ENCODE measurements around the gene ARHGAP18. TPM values are rescaled to one million over a fixed set of nuclear protein-coding genes. Genes with fewer than 3 reads are reported as not detected.

Gene ARHGAP18, protein sequence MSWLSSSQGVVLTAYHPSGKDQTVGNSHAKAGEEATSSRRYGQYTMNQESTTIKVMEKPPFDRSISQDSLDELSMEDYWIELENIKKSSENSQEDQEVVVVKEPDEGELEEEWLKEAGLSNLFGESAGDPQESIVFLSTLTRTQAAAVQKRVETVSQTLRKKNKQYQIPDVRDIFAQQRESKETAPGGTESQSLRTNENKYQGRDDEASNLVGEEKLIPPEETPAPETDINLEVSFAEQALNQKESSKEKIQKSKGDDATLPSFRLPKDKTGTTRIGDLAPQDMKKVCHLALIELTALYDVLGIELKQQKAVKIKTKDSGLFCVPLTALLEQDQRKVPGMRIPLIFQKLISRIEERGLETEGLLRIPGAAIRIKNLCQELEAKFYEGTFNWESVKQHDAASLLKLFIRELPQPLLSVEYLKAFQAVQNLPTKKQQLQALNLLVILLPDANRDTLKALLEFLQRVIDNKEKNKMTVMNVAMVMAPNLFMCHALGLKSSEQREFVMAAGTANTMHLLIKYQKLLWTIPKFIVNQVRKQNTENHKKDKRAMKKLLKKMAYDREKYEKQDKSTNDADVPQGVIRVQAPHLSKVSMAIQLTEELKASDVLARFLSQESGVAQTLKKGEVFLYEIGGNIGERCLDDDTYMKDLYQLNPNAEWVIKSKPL
- 17.9 and 18.2 TPM in 2 replicates for total RNA-seq (2014; rRNA removed; shearing (Covaris generic))
- 7.0 and 10.2 TPM in 2 replicates for polyA plus RNA-seq (2015; cell fraction: cytosol; rRNA removed)
- 3.4 and 4.9 TPM in 2 replicates for polyA plus RNA-seq (2015; cell fraction: nucleus; rRNA removed)

GRCh38 chr6:129709769-129710449 lies at the start of gene ARHGAP18:
Gene ARHGAP18 (minus strand): TSS chr6:129710177. CDS start chr6:129710136, 41 bp downstream.
- DNase-seq (ENCODE audit: low read depth, low spot score) = peak; percentile 93
- in situ Hi-C loops (cut with HindIII; ENCODE audit: low pct_unique_long_range_greater_than_20kb, low sequenced_read_pairs) = no loop called here

GRCh38 chr6:129755787-129756186 lies 45.8 kb upstream of the ARHGAP18 start:
- in situ Hi-C loops (cut with HindIII; ENCODE audit: low pct_unique_long_range_greater_than_20kb, low sequenced_read_pairs) = no loop called here

GRCh38 chr6:129754750-129755149 lies 44.8 kb upstream of the ARHGAP18 start:
- in situ Hi-C loops (cut with HindIII; ENCODE audit: low pct_unique_long_range_greater_than_20kb, low sequenced_read_pairs) = no loop called here

More at GRCh38 chr6:129755787-129756186, 45.8 kb upstream of the ARHGAP18 start:
- DNase-seq (ENCODE audit: low read depth, low spot score) = no peak

DNA sequence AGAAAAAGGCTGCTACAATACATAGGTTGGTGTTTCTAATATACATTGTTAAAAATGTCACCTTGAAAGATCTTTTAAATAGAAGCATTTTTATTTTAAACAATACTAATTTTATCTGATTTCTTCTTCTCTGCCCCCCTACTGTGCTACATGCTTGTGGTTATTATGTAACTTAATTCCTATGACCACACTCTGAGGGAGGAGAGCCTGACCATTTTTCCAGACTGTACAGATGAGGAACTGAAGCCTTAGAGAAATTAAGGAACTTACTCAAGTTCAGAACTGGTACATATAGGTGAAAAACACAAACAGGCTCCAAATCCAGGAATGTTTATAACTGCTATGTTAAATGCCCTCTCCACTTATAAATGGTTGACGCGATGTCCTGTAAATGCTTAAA lies 43.4 kb upstream of the ARHGAP18 start:
- DNase-seq (ENCODE audit: low read depth, low spot score) = no peak
- in situ Hi-C loops (cut with HindIII; ENCODE audit: low pct_unique_long_range_greater_than_20kb, low sequenced_read_pairs) = no loop called here

More at GRCh38 chr6:129754750-129755149, 44.8 kb upstream of the ARHGAP18 start:
- DNase-seq (ENCODE audit: low read depth, low spot score) = no peak

- in situ Hi-C loops (cut with HindIII; ENCODE audit: low pct_unique_long_range_greater_than_20kb, low sequenced_read_pairs) = no loop called here
- no peak for DNase-seq (ENCODE audit: low read depth, low spot score)
Observed at GRCh38 chr6:129751384-129751783, 41.4 kb upstream of the ARHGAP18 start.

- in situ Hi-C loops (cut with HindIII; ENCODE audit: low pct_unique_long_range_greater_than_20kb, low sequenced_read_pairs) = no loop called here
- DNase-seq (ENCODE audit: low read depth, low spot score) = no peak
Observed at GRCh38 chr6:129750360-129750759, 40.4 kb upstream of the ARHGAP18 start.

GRCh38 chr6:129749749-129750120 lies 39.8 kb upstream of the ARHGAP18 start:
- DNase-seq (ENCODE audit: low read depth, low spot score) = no peak

DNA sequence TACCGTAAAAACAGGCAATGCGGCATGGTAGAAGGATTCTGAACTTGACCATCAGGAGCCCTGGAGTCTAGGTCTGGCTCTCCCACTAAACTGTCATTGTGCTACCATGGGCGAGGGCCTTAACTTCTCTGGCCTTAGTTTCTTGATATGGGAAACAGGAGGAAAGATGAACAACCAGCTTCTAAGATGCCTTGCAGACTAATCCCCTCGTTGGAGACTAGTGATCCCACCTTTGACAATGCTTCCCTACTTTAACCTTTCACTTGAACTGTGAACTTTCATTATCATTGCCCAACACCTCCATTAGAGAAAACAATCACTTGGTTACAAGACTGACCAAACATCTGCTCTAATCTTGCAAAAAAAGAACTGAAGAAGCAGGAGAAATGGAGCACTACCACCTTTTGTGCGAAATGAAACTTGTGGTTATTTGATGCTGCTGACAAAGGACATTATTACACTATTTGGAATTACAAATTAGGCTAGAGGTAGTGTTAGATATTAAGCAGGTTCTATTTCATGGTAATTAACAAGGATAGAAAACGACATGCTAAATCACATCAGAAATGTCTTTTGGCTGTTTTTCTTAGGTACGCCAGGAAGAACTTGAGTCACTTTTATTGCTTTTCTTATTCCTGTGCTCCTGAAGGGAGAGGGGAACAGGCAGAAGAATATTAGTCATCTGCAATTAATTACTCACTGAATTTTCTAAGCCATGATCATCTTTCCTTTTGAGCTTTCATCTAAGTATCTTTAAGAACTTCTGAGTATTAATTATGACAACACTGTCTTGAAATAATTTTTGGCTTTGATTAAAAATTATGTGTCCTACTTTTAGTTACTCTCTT lies 39.1 kb upstream of the ARHGAP18 start:
- DNase-seq (ENCODE audit: low read depth, low spot score) = no peak
- in situ Hi-C loops (cut with HindIII; ENCODE audit: low pct_unique_long_range_greater_than_20kb, low sequenced_read_pairs) = no loop called here

More at GRCh38 chr6:129749749-129750120, 39.8 kb upstream of the ARHGAP18 start:
- in situ Hi-C loops (cut with HindIII; ENCODE audit: low pct_unique_long_range_greater_than_20kb, low sequenced_read_pairs) = no loop called here

GRCh38 chr6:129748212-129748900 lies 38.4 kb upstream of the ARHGAP18 start:
- in situ Hi-C loops (cut with HindIII; ENCODE audit: low pct_unique_long_range_greater_than_20kb, low sequenced_read_pairs) = no loop called here
- DNase-seq (ENCODE audit: low read depth, low spot score) = no peak

- in situ Hi-C loops (cut with HindIII; ENCODE audit: low pct_unique_long_range_greater_than_20kb, low sequenced_read_pairs) = no loop called here
- no peak for DNase-seq (ENCODE audit: low read depth, low spot score)
Observed at GRCh38 chr6:129747588-129748112, 37.7 kb upstream of the ARHGAP18 start.

GRCh38 chr6:129744880-129745237 lies 34.9 kb upstream of the ARHGAP18 start:
- no peak for DNase-seq (ENCODE audit: low read depth, low spot score)
- in situ Hi-C loops (cut with HindIII; ENCODE audit: low pct_unique_long_range_greater_than_20kb, low sequenced_read_pairs) = no loop called here

DNA sequence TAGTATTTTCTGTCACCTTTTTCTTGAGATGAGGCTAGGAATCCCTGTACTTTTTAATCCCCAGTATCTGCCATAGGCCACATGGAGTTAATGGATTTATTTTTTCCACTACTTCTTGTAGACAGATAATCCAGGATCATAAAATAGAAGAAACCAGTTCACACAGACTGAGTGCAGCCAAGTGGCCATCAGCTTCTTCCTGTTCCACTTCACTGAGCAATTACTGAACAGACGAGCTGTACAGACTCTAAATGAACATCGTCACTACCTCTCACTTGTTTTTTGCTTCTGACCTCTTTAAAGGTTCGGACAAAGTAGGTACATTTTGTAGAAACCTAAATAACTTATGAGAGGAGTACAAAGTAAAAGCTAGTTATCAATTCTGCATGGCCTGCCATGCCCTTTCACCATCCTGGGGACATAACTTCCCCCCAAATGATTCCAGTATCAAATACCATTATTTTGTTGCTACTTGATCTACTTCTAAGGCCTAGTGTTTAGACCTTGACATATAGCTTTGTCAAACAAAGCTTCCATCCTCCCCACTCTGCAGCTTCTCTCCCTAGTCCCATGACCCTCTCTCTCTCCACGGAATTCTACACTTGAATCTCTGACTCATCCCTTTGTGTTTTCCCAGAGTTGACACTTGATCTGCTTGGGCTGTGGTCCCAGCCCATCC lies 34.4 kb upstream of the ARHGAP18 start:
- in situ Hi-C loops (cut with HindIII; ENCODE audit: low pct_unique_long_range_greater_than_20kb, low sequenced_read_pairs) = no loop called here
- peak; percentile 53 for DNase-seq (ENCODE audit: low read depth, low spot score)

GRCh38 chr6:129740013-129740412 lies 30.0 kb upstream of the ARHGAP18 start:
- in situ Hi-C loops (cut with HindIII; ENCODE audit: low pct_unique_long_range_greater_than_20kb, low sequenced_read_pairs) = no loop called here
- no peak for DNase-seq (ENCODE audit: low read depth, low spot score)

DNA sequence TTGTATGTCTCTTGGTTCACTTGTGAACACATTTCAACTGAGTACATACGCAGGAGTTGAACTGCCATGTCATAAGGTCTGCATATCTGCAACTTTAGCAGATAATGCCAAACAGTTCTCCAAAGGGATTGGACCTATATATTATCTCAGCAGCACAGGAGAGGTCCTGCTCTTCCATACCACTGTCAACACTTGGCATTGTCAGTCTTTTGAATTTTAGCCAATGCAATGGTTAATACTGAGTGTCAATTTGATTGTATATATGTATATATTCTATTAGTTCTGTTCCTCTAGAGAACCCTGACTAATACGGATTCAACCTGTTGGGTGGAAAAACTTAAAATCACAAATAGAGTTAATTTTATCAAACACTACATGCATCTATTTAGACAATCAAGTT lies 26.1 kb upstream of the ARHGAP18 start:
- no peak for DNase-seq (ENCODE audit: low read depth, low spot score)
- in situ Hi-C loops (cut with HindIII; ENCODE audit: low pct_unique_long_range_greater_than_20kb, low sequenced_read_pairs) = no loop called here

DNA sequence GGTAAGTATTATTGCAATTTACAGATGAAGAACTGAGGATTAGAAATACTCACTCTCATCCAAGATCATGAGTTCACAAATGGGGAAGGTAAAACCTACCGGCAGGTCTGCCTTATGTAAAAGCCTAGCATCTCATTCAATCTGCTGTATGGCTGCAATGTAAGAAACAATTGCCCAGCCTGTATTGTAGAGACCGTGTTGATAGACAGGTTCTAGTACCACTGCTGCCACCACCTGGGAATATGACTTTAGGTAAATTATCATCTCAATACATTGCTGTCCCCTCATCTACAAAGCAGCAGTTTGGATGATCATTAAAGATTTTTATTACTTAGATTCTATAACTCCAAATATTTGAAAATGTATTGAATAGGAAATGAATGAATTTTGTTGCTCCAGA lies 23.3 kb upstream of the ARHGAP18 start:
- no peak for DNase-seq (ENCODE audit: low read depth, low spot score)
- in situ Hi-C loops (cut with HindIII; ENCODE audit: low pct_unique_long_range_greater_than_20kb, low sequenced_read_pairs) = no loop called here

DNA sequence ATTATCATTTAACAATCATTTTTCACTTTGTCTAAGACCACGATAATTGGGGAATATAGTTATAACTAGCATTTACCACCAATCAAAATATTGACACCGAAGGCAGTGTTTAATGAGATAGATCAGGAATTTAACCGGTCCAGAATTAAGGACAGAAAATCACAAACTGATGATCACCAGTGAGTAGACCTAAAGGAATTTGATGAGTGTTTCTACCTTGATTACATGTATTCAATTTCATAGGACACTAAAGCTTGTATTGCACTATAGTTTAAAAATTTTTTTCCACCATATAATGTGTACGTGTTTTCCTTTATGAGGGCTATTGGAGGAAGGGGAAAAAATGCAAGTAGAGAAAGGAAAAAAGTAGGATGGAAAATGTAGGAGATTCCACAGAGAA lies 22.6 kb upstream of the ARHGAP18 start:
- DNase-seq (ENCODE audit: low read depth, low spot score) = no peak
- in situ Hi-C loops (cut with HindIII; ENCODE audit: low pct_unique_long_range_greater_than_20kb, low sequenced_read_pairs) = no loop called here
